Measurements from ENCODE around the gene MAD1L1.

GRCh38 chr7:1988533-1988930 lies 244.2 kb downstream of the MAD1L1 start:
- TF ChIP-seq FOXP2 (optimal IDR thresholded peaks at IDR 0.05; ENCODE audit: control extremely low read depth, extremely low read length, insufficient read depth) (no peak), EZH2 (IDR thresholded peaks at IDR 0.05) (no peak)
